HUDEP-2 (cell line): ENCODE measurements around the gene CSMD2.
"Not testable (repeated sequence)": the region's sequence is repeated elsewhere in the genome, so short reads cannot be mapped to it uniquely, and the experiment has no call there.

Source experiments
- DNase-seq, 76 experiments: peaks; one replicate each; lab custom pipeline; 2025; ENCODE audit not compliant: unreplicated experiment in 76 of 76; lab: John Stamatoyannopoulos, UW

CSMD2 gene

GRCh38 chr1:33527934-33528333 lies 637.1 kb downstream of the CSMD2 start:
- no peak for DNase-seq

GRCh38 chr1:33524586-33524985 lies 640.4 kb downstream of the CSMD2 start:
- DNase-seq, result no peak

- no peak for DNase-seq
Observed at GRCh38 chr1:33519240-33519884, 645.7 kb downstream of the CSMD2 start.

- no peak for DNase-seq
Observed at GRCh38 chr1:33517596-33518250, 647.3 kb downstream of the CSMD2 start.

- no peak for DNase-seq
Observed at GRCh38 chr1:33516891-33517567, 648.0 kb downstream of the CSMD2 start.

GRCh38 chr1:33516428-33516827 lies 648.6 kb downstream of the CSMD2 start:
- no peak for DNase-seq

GRCh38 chr1:33515607-33516006 lies 649.4 kb downstream of the CSMD2 start:
- DNase-seq, result no peak

- no peak for DNase-seq
Observed at GRCh38 chr1:33515112-33515511, 649.9 kb downstream of the CSMD2 start.

- no peak for DNase-seq
Observed at GRCh38 chr1:33512226-33513011, 652.6 kb downstream of the CSMD2 start.

- not testable (repeated sequence) for DNase-seq
Observed at GRCh38 chr1:33509276-33509675, 655.8 kb downstream of the CSMD2 start.

GRCh38 chr1:33508151-33508550 lies 656.9 kb downstream of the CSMD2 start:
- DNase-seq, result no peak

GRCh38 chr1:33507661-33508060 lies 657.4 kb downstream of the CSMD2 start:
- DNase-seq, result no peak

GRCh38 chr1:33503506-33503905 lies 661.5 kb downstream of the CSMD2 start:
- no peak for DNase-seq

- DNase-seq, result no peak
Observed at GRCh38 chr1:33502726-33503125, 662.3 kb downstream of the CSMD2 start.

- DNase-seq, result no peak
Observed at GRCh38 chr1:33501774-33502173, 663.3 kb downstream of the CSMD2 start.

- no peak for DNase-seq
Observed at GRCh38 chr1:33501309-33501708, 663.7 kb downstream of the CSMD2 start.

GRCh38 chr1:33500547-33500946 lies 664.5 kb downstream of the CSMD2 start:
- DNase-seq, result no peak

GRCh38 chr1:33497410-33497809 lies 667.6 kb downstream of the CSMD2 start:
- DNase-seq, result no peak

GRCh38 chr1:33494929-33495328 lies 670.1 kb downstream of the CSMD2 start:
- no peak for DNase-seq

GRCh38 chr1:33488624-33489023 lies 676.4 kb downstream of the CSMD2 start:
- no peak for DNase-seq

GRCh38 chr1:33482412-33482811 lies 682.6 kb downstream of the CSMD2 start:
- no peak for DNase-seq
